Activated naive CD4-positive, alpha-beta T cell treated with anti-CD3 and anti-CD28 coated beads, Interleukin-2, amount 10 ng/mL, durations not matched to agents 7 days and 5 days (primary cell): ENCODE data around the gene VPS52.
"Not testable (repeated sequence)": the region's sequence is repeated elsewhere in the genome, so short reads cannot be mapped to it uniquely, and the experiment has no call there.

Source experiments
- CTCF ChIA-PET: fragments of 350-600 bp; sonication (Branson Sonifier 250); formaldehyde crosslinking; loops from one replicate; lab custom pipeline; 2021; ENCODE audit warnings: antibody characterized with exemption; lab: Charles Lee
- DNase-seq: peaks from one replicate; pipeline ENCODE4 v3.0.0-alpha.2; 2020
- H3K27ac Mint-ChIP-seq: one replicate; pipeline ENCODE4 v1.8.0; 2021; ENCODE audit warnings: mild to moderate bottlenecking, moderate library complexity, mixed read lengths
- H3K27me3 Mint-ChIP-seq: one replicate; pipeline ENCODE4 v1.8.0; 2021; ENCODE audit warnings: mild to moderate bottlenecking, mixed read lengths
- H3K36me3 Mint-ChIP-seq: one replicate; pipeline ENCODE4 v1.8.0; 2021; ENCODE audit warnings: mixed read lengths
- H3K4me1 Mint-ChIP-seq: one replicate; pipeline ENCODE4 v1.8.0; 2021; ENCODE audit warnings: mixed read lengths
- H3K4me3 Mint-ChIP-seq: one replicate; pipeline ENCODE4 v1.8.0; 2021; ENCODE audit warnings: mild to moderate bottlenecking, moderate library complexity, mixed read lengths
- H3K9me3 Mint-ChIP-seq: one replicate; pipeline ENCODE4 v1.8.0; 2021; ENCODE audit warnings: mixed read lengths

The VPS52 gene

DNA sequence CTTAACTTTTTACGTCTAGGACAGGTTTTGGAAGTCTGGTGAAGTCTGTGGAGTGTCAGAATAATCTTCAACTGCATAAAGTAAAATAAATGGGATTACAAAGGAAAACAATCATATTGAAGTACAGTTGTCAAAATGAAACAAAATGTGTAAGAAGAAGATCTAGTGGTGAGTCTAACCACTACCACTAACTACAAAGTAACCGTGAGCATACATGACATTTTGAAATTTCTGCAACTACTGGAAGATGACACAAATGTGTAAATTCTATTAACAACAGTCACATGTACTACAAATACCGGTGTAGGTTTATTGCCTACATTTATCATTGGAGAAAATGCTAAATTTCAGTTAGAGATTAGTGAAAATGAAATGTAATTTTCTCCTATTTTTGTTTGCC, 29.7 kb downstream of the VPS52 start:
- H3K4me3 Mint-ChIP-seq = no peak overlapping the region
- H3K4me1 Mint-ChIP-seq = peaks cover 7% of the 10 kb centered on the region
- H3K36me3 Mint-ChIP-seq = no peaks in the 10 kb centered on the region
- peaks cover 50% of the 10 kb centered on the region for H3K27me3 Mint-ChIP-seq
- no peak overlapping the region for H3K27ac Mint-ChIP-seq
- CTCF ChIA-PET = interaction anchor here (0.6 kb wide), 1 partner anchor 96 kb away, joined by 4 read pairs; no protein-coding TSS in a partner anchor
- no peak for DNase-seq
- no peaks in the 10 kb centered on the region for H3K9me3 Mint-ChIP-seq

GRCh38 chr6:33237741-33238140, 33.9 kb downstream of the VPS52 start:
- H3K36me3 Mint-ChIP-seq = no peaks in the 10 kb centered on the region
- no peak overlapping the region for H3K4me3 Mint-ChIP-seq
- H3K4me1 Mint-ChIP-seq = peaks cover 7% of the 10 kb centered on the region
- no peaks in the 10 kb centered on the region for H3K9me3 Mint-ChIP-seq
- no peak overlapping the region for H3K27ac Mint-ChIP-seq
- DNase-seq = no peak
- CTCF ChIA-PET = interaction anchor here (1.2 kb wide), 2 partner anchors 11 to 14 kb away, joined by 3 to 4 read pairs; no protein-coding TSS in a partner anchor
- H3K27me3 Mint-ChIP-seq = peaks cover 60% of the 10 kb centered on the region

DNA sequence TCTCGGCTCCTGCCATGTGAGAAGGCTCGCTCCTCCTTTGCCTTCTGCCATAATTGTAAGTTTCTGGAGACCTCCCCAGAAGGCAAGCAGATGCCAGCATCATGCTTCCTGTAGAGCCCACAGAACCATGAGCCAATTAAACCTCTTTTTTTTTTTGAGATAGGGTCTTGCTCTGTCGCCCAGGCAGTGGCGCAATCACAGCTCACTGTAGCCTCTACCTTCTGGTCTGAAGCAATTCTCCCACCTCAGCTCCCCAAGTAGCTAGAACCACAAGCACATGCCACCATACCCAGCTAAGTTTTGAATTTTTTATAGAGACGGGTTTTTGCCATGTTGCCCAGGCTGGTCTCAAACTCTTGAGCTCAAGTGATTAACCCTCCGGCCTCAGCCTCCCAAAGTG, 34.8 kb downstream of the VPS52 start:
- peaks cover 2% of the 10 kb centered on the region for H3K4me1 Mint-ChIP-seq
- CTCF ChIA-PET = no interaction called here
- no peak overlapping the region for H3K27ac Mint-ChIP-seq
- no peak overlapping the region for H3K4me3 Mint-ChIP-seq
- H3K27me3 Mint-ChIP-seq = peaks cover 59% of the 10 kb centered on the region
- DNase-seq = no peak
- no peaks in the 10 kb centered on the region for H3K9me3 Mint-ChIP-seq
- H3K36me3 Mint-ChIP-seq = no peaks in the 10 kb centered on the region

GRCh38 chr6:33236328-33236727, 35.3 kb downstream of the VPS52 start:
- no peak overlapping the region for H3K4me3 Mint-ChIP-seq
- no peak overlapping the region for H3K27ac Mint-ChIP-seq
- no peaks in the 10 kb centered on the region for H3K4me1 Mint-ChIP-seq
- H3K9me3 Mint-ChIP-seq = no peaks in the 10 kb centered on the region
- H3K36me3 Mint-ChIP-seq = no peaks in the 10 kb centered on the region
- no peak for DNase-seq
- CTCF ChIA-PET = no interaction called here
- peaks cover 59% of the 10 kb centered on the region for H3K27me3 Mint-ChIP-seq

GRCh38 chr6:33235221-33235634, 36.4 kb downstream of the VPS52 start:
- H3K36me3 Mint-ChIP-seq = no peaks in the 10 kb centered on the region
- no peak overlapping the region for H3K4me3 Mint-ChIP-seq
- H3K27me3 Mint-ChIP-seq = peaks cover 57% of the 10 kb centered on the region
- H3K27ac Mint-ChIP-seq = no peak overlapping the region
- H3K9me3 Mint-ChIP-seq = no peaks in the 10 kb centered on the region
- CTCF ChIA-PET = no interaction called here
- no peaks in the 10 kb centered on the region for H3K4me1 Mint-ChIP-seq
- DNase-seq = no peak

DNA sequence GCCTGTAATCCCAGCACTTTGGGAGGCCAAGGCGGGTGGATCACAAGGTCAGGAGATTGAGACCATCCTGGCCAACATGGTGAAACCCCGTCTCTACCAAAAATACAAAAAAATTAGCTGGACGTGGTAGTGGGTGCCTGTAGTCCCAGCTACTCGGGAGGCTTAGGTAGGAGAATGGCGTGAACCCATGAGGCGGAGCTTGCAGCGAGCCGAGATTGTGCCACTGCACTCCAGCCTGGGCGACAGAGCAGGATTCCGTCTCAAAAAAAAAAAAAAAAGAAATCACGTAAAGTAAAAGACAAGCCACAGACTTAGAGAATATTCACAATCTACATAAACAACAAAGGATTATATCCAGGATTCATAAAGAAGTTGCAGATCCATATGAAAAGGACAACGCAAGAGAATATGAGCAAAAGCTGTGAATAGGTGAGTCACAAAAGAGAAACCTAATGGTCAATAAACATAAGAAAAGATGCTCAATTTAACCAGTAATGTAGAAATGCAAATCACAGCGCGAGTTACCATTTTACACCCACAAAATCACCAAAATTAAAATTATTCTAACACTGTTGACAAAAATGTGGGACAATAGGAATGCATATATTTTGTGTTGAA, 45.1 kb downstream of the VPS52 start:
- H3K4me3 Mint-ChIP-seq, H3K27ac Mint-ChIP-seq, CTCF ChIA-PET, H3K9me3 Mint-ChIP-seq, H3K36me3 Mint-ChIP-seq, H3K4me1 Mint-ChIP-seq, DNase-seq: not testable (repeated sequence)
- H3K27me3 Mint-ChIP-seq = peaks cover 57% of the 10 kb centered on the region

DNA sequence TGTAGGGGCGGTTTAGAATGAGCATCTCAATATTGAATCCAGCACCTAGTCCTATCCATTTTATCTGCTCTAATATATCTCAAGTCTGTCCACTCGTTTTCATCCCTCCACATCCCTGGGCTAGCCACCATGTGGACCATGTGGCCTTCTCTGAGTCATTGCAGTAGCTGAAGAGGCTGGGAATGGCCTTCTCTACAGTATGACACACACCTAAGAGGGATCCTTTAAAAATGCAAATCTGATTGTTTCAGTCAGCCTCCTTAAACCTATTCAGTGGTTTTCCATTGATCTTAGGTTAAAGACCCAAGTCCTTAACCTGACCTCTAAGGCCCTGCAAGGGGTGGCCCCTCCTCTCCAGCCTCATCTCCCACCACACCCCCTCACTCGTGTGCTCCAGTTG, 54.0 kb downstream of the VPS52 start:
- H3K4me1 Mint-ChIP-seq = peaks cover 18% of the 10 kb centered on the region
- DNase-seq = no peak
- H3K4me3 Mint-ChIP-seq = no peak overlapping the region
- peaks cover 10% of the 10 kb centered on the region for H3K36me3 Mint-ChIP-seq
- peaks cover 75% of the 10 kb centered on the region for H3K27me3 Mint-ChIP-seq
- no peak overlapping the region for H3K27ac Mint-ChIP-seq
- CTCF ChIA-PET = interaction anchor here (1.3 kb wide), 1 partner anchor 31 kb away, joined by 4 read pairs; no protein-coding TSS in a partner anchor
- H3K9me3 Mint-ChIP-seq = no peaks in the 10 kb centered on the region

DNA sequence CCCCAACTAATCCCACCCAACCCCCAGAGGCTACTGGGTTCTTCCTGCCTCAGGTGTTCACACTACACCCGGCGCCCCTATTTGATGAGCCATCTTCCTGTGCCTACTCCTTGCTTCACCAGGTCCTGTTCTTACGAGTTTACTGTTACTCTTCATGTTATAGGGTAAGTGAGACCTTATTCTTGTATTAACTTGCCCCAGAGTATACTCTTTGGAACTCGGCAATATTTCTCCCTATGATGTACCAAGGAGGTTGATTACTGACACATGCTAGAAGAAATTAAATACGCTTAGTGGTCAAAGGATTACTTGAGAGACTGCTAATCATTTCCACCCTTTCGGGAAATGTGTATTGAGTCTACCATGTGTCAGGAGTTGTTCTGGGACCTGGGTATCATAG, 54.4 kb downstream of the VPS52 start:
- H3K4me3 Mint-ChIP-seq = no peak overlapping the region
- DNase-seq = no peak
- no peaks in the 10 kb centered on the region for H3K9me3 Mint-ChIP-seq
- peaks cover 77% of the 10 kb centered on the region for H3K27me3 Mint-ChIP-seq
- H3K4me1 Mint-ChIP-seq = peaks cover 22% of the 10 kb centered on the region
- peaks cover 13% of the 10 kb centered on the region for H3K36me3 Mint-ChIP-seq
- no peak overlapping the region for H3K27ac Mint-ChIP-seq
- CTCF ChIA-PET = no interaction called here

GRCh38 chr6:33216117-33216649, 55.5 kb downstream of the VPS52 start:
- DNase-seq = no peak
- H3K27ac Mint-ChIP-seq = no peak overlapping the region
- no peaks in the 10 kb centered on the region for H3K9me3 Mint-ChIP-seq
- CTCF ChIA-PET = no interaction called here
- peaks cover 73% of the 10 kb centered on the region for H3K27me3 Mint-ChIP-seq
- no peak overlapping the region for H3K4me3 Mint-ChIP-seq
- peaks cover 16% of the 10 kb centered on the region for H3K36me3 Mint-ChIP-seq
- H3K4me1 Mint-ChIP-seq = peaks cover 25% of the 10 kb centered on the region

- no peak for DNase-seq
- H3K9me3 Mint-ChIP-seq = no peaks in the 10 kb centered on the region
- CTCF ChIA-PET = no interaction called here
- peaks cover 27% of the 10 kb centered on the region for H3K4me1 Mint-ChIP-seq
- no peak overlapping the region for H3K27ac Mint-ChIP-seq
- no peak overlapping the region for H3K4me3 Mint-ChIP-seq
- H3K36me3 Mint-ChIP-seq = peaks cover 21% of the 10 kb centered on the region
- H3K27me3 Mint-ChIP-seq = peaks cover 73% of the 10 kb centered on the region
Observed at GRCh38 chr6:33215271-33216116, 56.2 kb downstream of the VPS52 start.

- H3K27ac Mint-ChIP-seq = no peak overlapping the region
- peaks cover 69% of the 10 kb centered on the region for H3K27me3 Mint-ChIP-seq
- CTCF ChIA-PET = no interaction called here
Observed at GRCh38 chr6:33213989-33214335, 57.7 kb downstream of the VPS52 start.

DNA sequence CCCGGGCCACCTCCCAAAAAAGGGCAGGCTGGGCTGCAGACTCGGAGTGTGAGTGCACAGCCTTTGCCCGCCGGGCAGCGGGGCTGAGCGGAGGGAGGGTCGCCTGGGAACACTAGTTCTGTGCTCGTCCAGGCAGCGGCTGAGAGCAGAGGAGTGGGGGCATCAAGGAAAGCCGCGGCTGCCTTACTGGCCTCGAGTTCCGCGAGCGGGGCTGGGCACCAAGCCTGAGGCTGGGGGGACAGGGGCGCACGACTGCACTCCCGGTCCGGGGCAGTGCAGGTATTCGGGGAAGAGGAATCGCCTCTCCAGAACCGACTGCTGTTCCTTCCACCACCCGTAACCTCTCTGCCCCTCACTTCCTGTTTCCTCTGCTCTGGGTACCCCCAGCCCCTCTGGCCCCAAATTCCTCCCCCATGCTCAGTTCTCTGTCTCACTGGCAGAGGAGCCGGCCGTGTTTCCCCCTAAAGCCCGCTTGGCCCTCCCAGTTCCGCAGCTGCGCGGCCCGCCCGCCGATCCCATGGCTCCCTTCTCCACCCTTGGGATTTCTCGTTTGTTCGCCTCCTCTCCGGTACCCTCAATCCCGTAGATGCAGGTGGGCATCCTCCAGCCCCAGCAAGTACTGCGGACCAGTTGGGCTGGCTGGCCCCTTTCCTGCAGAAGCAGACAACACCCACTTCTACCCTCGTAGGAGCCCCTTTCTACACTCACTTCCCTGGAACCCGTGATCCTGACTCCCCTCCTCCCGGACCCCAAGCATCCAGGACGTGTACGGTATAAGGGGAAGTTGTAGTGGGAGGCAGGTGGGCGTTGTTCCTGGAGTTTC, 58.3 kb downstream of the VPS52 start:
- Mint-ChIP-seq H3K27me3 (peaks cover 63% of the 10 kb centered on the region), H3K4me1 (peaks cover 42% of the 10 kb centered on the region), H3K36me3 (peaks cover 39% of the 10 kb centered on the region), H3K27ac (no peak overlapping the region), H3K4me3 (peak overlapping the region; percentile 12), H3K9me3 (no peaks in the 10 kb centered on the region)
- CTCF ChIA-PET = interaction anchor here (1.7 kb wide), 1 partner anchor 35 kb away, joined by 6 read pairs; no protein-coding TSS in a partner anchor
- no peak for DNase-seq

More at GRCh38 chr6:33213989-33214335, 57.7 kb downstream of the VPS52 start:
- Mint-ChIP-seq H3K36me3 (peaks cover 36% of the 10 kb centered on the region), H3K9me3 (no peaks in the 10 kb centered on the region), H3K4me3 (no peak overlapping the region), H3K4me1 (peaks cover 39% of the 10 kb centered on the region)
- DNase-seq = no peak

DNA sequence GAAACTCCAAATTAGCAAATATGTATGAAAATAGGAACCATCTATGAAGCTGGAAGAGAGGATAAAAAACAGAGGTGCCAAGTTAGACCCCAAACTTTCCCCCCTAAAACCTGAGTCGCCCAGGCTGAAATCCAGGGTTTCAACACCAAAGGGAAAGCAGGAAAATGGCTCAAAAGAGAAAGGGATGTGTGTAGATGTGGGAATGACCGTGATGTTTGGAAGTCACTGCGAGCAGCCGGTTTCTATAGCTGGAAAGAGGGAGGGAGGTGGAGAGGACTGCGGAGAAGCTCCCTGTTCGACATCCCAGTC, 58.9 kb downstream of the VPS52 start:
- H3K9me3 Mint-ChIP-seq = no peaks in the 10 kb centered on the region
- peaks cover 39% of the 10 kb centered on the region for H3K36me3 Mint-ChIP-seq
- H3K4me3 Mint-ChIP-seq = peak overlapping the region; percentile 12
- CTCF ChIA-PET = interaction anchor here (1.7 kb wide), 1 partner anchor 36 kb away, joined by 6 read pairs; no protein-coding TSS in a partner anchor
- peaks cover 44% of the 10 kb centered on the region for H3K4me1 Mint-ChIP-seq
- peaks cover 57% of the 10 kb centered on the region for H3K27me3 Mint-ChIP-seq
- DNase-seq = no peak
- H3K27ac Mint-ChIP-seq = no peak overlapping the region
